NCI-H1048 (cell line): ENCODE results near the gene ARFGEF2.
"Not testable (repeated sequence)": the region's sequence is repeated elsewhere in the genome, so short reads cannot be mapped to it uniquely, and the experiment has no call there.

Experiments used
- DNase-seq: peaks from one replicate; lab custom pipeline; 2025; lab: John Stamatoyannopoulos, UW

The ARFGEF2 gene

GRCh38 chr20:48951646-48952045, 30.1 kb downstream of the ARFGEF2 start:
- no peak for DNase-seq

- no peak for DNase-seq
Measured at GRCh38 chr20:48952656-48953055, 31.1 kb downstream of the ARFGEF2 start.

GRCh38 chr20:48953653-48954052, 32.1 kb downstream of the ARFGEF2 start:
- no peak for DNase-seq

- DNase-seq = no peak
Measured at GRCh38 chr20:48956052-48956451, 34.5 kb downstream of the ARFGEF2 start.

- no peak for DNase-seq
Measured at GRCh38 chr20:48957053-48957481, 35.6 kb downstream of the ARFGEF2 start.

- DNase-seq = no peak
Measured at GRCh38 chr20:48957533-48957932, 36.0 kb downstream of the ARFGEF2 start.

GRCh38 chr20:48958743-48959142, 37.2 kb downstream of the ARFGEF2 start:
- no peak for DNase-seq

- no peak for DNase-seq
Measured at GRCh38 chr20:48959899-48960550, 38.5 kb downstream of the ARFGEF2 start.

GRCh38 chr20:48962421-48962820, 40.9 kb downstream of the ARFGEF2 start:
- no peak for DNase-seq

- DNase-seq = no peak
Measured at GRCh38 chr20:48962976-48963771, 41.7 kb downstream of the ARFGEF2 start.

- DNase-seq = no peak
Measured at GRCh38 chr20:48965189-48965910, 43.8 kb downstream of the ARFGEF2 start.

- DNase-seq = no peak
Measured at GRCh38 chr20:48970681-48971365, 49.3 kb downstream of the ARFGEF2 start.

- DNase-seq = no peak
Measured at GRCh38 chr20:48971956-48972355, 50.4 kb downstream of the ARFGEF2 start.

GRCh38 chr20:48972816-48973215, 51.3 kb downstream of the ARFGEF2 start:
- DNase-seq = no peak

- no peak for DNase-seq
Measured at GRCh38 chr20:48975955-48976354, 54.4 kb downstream of the ARFGEF2 start.

- DNase-seq = not testable (repeated sequence)
Measured at GRCh38 chr20:48979980-48980379, 58.5 kb downstream of the ARFGEF2 start.

GRCh38 chr20:48983423-48984400, 62.2 kb downstream of the ARFGEF2 start:
- DNase-seq = no peak

- no peak for DNase-seq
Measured at GRCh38 chr20:48984575-48985219, 63.2 kb downstream of the ARFGEF2 start.

GRCh38 chr20:48986899-48987298, 65.4 kb downstream of the ARFGEF2 start:
- DNase-seq = no peak

GRCh38 chr20:48990467-48990866, 69.0 kb downstream of the ARFGEF2 start:
- no peak for DNase-seq
